Endothelial cell (in vitro differentiated cells): ENCODE measurements around the gene LIMD2. TPM values are rescaled to one million over a fixed set of nuclear protein-coding genes. Genes with fewer than 3 reads are reported as not detected.

ENCODE experiments used
- DNase-seq: peaks from one replicate; pipeline ENCODE4 v3.0.0; 2021; ENCODE audit warnings: low spot score
- H3K27ac Mint-ChIP-seq: one replicate; pipeline ENCODE4 v1.8.0; 2021; ENCODE audit warnings: mixed read lengths, inconsistent platforms; ENCODE audit not compliant: unreplicated experiment
- H3K27me3 Mint-ChIP-seq: one replicate; pipeline ENCODE4 v1.8.0; 2021; ENCODE audit warnings: mild to moderate bottlenecking, moderate library complexity, mixed read lengths, inconsistent platforms; ENCODE audit not compliant: unreplicated experiment
- H3K36me3 Mint-ChIP-seq: one replicate; pipeline ENCODE4 v1.8.0; 2021; ENCODE audit warnings: mild to moderate bottlenecking, low read depth, mixed read lengths, inconsistent platforms; ENCODE audit not compliant: unreplicated experiment
- H3K4me1 Mint-ChIP-seq: one replicate; pipeline ENCODE4 v1.8.0; 2021; ENCODE audit warnings: mild to moderate bottlenecking, mixed read lengths, inconsistent platforms; ENCODE audit not compliant: unreplicated experiment
- H3K4me3 Mint-ChIP-seq: one replicate; pipeline ENCODE4 v1.8.0; 2021; ENCODE audit warnings: mild to moderate bottlenecking, mixed read lengths, inconsistent platforms; ENCODE audit not compliant: unreplicated experiment
- H3K9me3 Mint-ChIP-seq: one replicate; pipeline ENCODE4 v1.8.0; 2021; ENCODE audit warnings: mixed read lengths, inconsistent platforms; ENCODE audit not compliant: unreplicated experiment
- total RNA-seq: library from RNA; stranded (reverse); fragmentation: NEBNext Ultra II Directional; extraction: Animal tissue kit (Norgen Biotek cat#: 25700); gene quantifications from one replicate; pipeline ENCODE4 v1.2.1, GENCODE V29; 2021; ENCODE audit not compliant: unreplicated experiment
- TF ChIP-seq, protein P1 (sequence below): fragments of 200-600 bp; sonication (generic); IDR thresholded peaks from one replicate; pipeline ENCODE4 v1.5.0; 2021; ENCODE audit warnings: antibody characterized with exemption; ENCODE audit not compliant: unreplicated experiment

The LIMD2 gene
- total RNA-seq, 1 donor from 2014 or later, result 132 TPM

DNA sequence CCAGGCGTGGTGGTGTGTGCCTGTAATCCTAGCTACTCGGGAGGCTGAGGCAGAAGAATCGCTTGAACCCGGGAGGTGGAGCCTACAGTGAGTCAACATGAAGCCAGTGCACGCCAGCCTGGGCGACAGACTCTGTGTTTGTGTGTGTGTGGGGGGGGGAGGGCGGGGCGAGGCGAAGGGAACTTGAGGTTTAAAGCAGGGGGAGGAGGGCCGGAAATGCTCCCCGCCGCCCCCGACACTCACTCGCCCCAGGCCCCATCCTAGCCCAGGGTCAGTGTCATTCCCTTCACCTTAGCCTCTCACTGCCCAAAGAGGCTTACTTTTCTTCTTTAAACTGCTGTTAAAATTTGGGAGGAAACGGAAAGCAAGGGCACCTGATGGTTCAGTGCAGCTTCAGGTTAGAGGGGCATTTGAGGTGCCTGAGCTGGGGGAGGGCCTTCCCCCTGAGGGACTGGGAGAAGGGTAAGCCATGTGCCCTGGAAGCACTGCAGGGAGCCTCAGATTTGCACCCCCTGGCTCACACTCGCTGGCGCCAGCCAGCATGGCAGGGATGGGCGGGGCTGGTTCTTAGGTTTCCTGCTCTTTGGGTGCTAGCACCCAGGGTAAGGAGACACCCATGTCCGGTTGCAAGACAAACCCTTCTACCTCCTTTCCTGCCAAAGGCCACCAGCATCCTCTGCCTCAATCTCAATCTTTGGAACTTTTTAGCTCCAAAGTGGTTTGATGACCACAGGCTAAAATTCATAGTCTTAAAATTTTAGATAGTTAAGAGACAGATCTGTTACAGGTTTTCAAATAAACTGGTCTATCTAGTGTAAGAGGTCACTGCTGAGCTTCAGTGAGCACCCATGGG is 2.2 kb upstream of the LIMD2 start:
- peaks cover 25% of the 10 kb centered on the region for H3K36me3 Mint-ChIP-seq
- DNase-seq, result no peak
- no peaks in the 10 kb centered on the region for H3K9me3 Mint-ChIP-seq
- H3K27me3 Mint-ChIP-seq, result peaks cover 24% of the 10 kb centered on the region
- H3K4me1 Mint-ChIP-seq, result peaks cover 31% of the 10 kb centered on the region
- H3K27ac Mint-ChIP-seq, result no peak overlapping the region
- TF ChIP-seq, protein P1, sequence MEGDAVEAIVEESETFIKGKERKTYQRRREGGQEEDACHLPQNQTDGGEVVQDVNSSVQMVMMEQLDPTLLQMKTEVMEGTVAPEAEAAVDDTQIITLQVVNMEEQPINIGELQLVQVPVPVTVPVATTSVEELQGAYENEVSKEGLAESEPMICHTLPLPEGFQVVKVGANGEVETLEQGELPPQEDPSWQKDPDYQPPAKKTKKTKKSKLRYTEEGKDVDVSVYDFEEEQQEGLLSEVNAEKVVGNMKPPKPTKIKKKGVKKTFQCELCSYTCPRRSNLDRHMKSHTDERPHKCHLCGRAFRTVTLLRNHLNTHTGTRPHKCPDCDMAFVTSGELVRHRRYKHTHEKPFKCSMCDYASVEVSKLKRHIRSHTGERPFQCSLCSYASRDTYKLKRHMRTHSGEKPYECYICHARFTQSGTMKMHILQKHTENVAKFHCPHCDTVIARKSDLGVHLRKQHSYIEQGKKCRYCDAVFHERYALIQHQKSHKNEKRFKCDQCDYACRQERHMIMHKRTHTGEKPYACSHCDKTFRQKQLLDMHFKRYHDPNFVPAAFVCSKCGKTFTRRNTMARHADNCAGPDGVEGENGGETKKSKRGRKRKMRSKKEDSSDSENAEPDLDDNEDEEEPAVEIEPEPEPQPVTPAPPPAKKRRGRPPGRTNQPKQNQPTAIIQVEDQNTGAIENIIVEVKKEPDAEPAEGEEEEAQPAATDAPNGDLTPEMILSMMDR, result no peak
- H3K4me3 Mint-ChIP-seq, result peak overlapping the region; percentile 71

DNA sequence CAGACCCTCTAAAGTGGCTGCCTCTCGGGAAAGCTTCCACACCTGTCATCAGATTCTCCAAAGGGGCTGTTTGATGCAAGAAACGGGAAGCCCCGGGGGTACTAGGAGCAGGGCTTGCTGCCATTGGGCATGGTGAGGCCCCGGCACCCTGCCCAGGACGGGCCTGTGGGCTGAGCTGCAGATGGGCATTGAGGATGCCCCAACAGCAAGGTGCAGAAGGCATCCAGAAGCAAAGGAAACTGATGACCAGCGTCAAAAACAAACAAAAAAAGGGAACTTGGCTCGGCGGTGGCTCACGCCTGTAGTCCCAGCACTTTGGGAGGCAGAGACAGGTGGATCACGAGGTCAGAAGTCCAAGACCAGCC is 1.5 kb upstream of the LIMD2 start:
- Mint-ChIP-seq H3K27me3 (peaks cover 28% of the 10 kb centered on the region), H3K27ac (peak overlapping the region; percentile 70), H3K4me3 (peak overlapping the region; percentile 71), H3K4me1 (peaks cover 36% of the 10 kb centered on the region), H3K36me3 (peaks cover 28% of the 10 kb centered on the region), H3K9me3 (no peaks in the 10 kb centered on the region)
- DNase-seq, result no peak
- TF ChIP-seq, protein P1, result no peak

DNA sequence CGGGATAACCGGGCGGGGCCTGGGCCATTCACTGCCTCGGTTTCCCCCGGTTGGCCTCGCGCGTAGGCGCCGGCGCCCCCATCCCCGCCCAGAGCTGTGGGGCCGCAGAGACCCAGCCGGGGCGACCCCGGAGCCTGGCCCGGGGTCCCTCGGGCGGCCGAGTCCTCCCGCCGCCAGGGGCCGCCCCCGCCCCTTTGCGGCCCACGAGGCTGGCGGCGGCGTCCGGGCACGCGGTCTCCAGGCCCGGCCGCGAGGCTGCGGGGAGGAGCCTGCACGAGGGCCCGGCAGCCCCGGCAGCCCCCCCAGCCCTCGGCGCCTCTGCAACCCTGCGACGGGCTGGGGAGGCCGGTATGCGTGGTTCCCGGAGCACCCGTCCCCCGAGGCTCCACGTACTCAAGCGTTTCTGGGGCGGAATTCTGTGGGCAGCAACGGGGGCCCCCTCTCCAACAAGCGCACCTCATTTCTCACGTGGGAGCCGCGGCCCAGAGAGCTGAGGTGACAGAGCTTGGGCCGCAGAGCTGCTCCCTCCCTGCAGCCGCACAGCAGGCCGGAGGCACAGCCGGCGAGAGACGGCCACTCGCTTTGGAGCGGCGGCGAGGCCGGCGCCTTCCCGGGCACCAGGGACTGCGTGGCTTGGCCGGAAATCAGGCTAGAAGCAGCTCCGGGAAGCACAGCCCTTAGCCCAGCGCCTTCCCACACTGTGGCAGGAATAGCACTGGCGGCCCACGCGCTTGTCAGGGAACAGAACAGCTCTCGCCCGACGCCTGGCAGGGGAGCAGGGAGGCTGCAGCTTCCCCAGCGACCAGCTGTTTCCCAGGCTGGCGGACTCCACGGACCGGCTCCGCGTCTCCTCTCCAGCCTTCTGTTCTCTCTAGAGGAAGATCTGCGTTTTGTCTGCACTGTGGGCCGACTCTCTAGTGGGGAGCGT is 867 bp upstream of the LIMD2 start:
- peak; percentile 65 for DNase-seq
- Mint-ChIP-seq H3K27me3 (peaks cover 28% of the 10 kb centered on the region), H3K4me3 (peak overlapping the region; percentile 71), H3K36me3 (peaks cover 31% of the 10 kb centered on the region), H3K27ac (peak overlapping the region; percentile 70), H3K9me3 (no peaks in the 10 kb centered on the region), H3K4me1 (peaks cover 38% of the 10 kb centered on the region)
- TF ChIP-seq, protein P1, result no peak

DNA sequence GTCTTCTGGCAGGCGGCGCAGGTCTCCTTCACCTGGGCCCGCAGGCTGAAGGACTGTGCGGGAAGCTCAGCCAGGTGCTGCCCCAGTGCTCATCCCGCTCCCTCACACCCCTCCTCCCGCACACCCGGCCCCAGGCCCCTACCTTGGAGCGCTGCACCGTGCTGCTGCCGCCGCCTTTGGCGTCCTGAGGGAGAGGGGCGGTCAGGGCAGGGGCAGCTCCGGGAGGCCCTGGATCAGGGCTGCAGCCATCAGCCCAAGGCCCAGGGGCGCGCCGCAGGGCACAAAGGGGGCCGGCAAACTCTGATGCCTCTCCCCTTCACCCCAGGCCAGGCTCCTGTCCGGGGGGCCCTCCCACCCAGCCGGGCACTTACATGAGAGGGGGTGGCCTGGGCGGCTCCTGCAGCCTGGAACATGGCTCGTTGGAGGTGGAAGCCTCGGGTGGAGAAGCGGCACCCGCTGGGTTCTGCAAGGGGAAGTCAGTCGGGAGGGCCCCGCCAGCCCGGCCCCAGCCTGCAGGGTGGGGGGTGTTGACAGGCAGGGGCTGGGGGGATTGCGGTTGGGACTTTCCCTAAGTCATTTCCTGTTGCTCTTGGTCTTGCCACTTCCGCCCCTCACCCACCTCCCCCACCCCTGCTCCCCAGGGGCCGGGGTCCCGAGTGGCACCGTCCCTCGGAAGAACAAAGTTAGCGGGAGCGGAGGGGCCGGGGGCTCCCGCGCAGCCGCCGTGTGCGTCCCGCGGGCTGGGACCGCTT is 863 bp downstream of the LIMD2 start:
- no peak overlapping the region for H3K27ac Mint-ChIP-seq
- DNase-seq, result no peak
- TF ChIP-seq, protein P1, result no peak
- H3K9me3 Mint-ChIP-seq, result no peaks in the 10 kb centered on the region
- peaks cover 38% of the 10 kb centered on the region for H3K4me1 Mint-ChIP-seq
- peak overlapping the region; percentile 89 for H3K4me3 Mint-ChIP-seq
- peaks cover 26% of the 10 kb centered on the region for H3K36me3 Mint-ChIP-seq
- peaks cover 30% of the 10 kb centered on the region for H3K27me3 Mint-ChIP-seq
